Stimulated activated CD4-positive, alpha-beta T cell treated with anti-CD3 and anti-CD28 coated beads, Interleukin-12 subunit alpha, Interleukin-12 subunit beta, amount 100 ng/mL, for 48 hours (primary cell): Measurements from ENCODE around the gene ATF6B.

Experiments used
- DNase-seq, 3 donors: peaks; one replicate each; pipeline ENCODE4 v3.0.0-alpha.2; 2020; ENCODE audit warnings: low read depth in 2 of 3, low spot score in 1 of 3

ATF6B gene

DNA sequence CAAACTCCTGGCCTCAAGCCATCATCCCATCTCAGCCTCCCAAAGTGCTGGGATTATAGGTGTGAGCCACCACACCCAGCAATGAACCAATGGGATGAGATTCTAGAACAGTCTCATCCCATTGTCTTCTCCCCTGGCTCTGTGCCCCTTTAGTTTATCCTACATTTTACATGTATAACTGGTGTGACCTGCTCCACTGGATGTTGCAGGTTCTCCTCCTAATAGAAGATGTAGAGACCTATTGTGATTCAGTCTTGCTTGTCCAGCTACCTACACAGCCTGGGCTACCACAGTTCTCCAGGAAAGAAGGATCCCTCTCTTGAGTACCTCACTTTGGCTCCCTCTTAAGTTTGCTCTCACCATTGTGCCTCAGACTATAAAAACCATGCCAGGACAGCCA is 4.1 kb upstream of the ATF6B start:
- DNase-seq, result no peak

DNA sequence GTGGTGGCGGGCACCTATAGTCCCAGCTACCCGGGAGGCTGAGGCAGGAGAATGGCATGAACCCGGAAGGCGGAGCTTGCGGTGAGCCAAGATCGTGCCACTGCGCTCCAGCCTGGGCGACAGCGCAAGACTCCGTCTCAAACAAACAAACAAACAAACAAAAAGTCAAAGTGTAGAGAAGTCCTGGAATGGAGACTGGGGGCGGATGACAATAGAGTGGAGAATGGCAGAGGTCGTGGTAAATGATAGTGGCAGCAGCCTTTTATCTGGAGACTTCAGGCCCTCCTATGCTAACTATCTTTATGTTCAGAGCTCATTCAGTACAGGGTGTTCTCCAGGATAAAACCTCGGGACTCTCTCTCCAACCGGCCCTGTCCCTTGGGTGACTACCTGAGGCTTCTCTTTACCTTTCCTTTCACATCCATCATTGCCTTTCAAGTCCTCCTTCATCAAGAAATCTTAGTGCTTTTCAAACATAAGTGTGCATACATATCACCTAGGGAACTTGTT is 3.4 kb upstream of the ATF6B start:
- no peak for DNase-seq

DNA sequence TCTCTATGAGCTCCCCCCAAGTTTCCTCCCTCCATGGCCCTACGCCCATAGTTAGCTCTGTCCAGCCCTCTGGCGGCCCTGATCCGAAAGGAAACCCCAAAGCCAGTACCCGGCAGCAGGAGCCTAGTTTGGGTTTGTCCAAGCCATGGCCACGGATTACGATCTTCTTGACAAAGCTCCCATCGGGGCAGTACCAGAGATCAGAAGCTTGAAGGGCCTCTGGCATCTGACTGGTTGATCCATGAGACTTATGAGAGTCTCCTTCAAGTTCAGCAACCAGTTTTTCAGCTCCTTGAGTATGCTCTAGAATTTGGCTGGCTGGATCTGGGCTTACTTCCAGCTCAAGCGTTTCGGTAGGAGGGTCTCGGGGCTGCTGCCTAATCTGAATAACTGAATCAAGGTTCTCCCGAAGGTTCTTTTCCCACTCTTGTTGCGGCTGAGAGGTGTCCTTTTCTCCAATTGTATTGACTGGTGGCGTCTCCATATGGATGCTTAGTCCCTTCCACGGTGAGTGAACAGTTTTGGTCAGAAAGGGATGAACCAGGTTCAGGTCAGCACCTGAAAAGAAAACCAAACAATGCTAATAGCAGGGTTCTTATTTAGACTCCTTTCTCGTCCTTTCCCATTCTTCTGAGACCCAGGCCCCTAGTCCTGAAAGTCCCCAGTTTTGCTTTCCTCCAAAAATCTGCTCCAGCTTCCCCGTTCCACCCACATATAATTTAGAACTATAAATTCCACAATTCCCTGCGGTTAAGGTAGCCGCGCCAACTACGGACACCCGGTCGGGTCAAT is 1.4 kb upstream of the ATF6B start:
- DNase-seq, result no peak

DNA sequence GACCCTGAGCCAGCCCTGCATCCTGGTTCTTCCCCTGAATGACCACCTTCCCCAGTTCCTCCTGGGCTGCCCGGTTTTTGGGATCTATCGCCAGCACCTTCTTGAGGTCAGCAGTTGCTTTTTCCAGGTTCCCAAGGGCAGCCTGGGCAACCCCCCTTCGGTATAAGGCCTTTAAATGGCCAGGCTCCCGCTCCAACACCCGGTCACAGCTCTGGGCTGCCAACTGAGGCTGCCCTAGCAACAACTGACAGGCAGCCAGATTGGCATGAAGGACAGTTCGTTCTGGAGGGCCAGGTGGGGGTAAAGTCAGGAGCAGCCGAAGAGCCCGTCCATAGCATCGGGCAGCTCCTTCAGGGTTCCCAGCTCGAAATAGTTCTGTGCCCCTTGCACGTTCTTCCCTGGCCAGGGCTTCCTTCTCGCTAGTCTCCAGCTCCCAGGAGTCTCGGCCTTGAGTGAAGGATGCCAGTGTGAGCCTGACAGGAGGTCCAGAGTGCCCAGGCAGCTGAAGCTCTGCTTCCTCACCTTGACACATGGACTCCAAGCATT is 778 bp upstream of the ATF6B start:
- no peak for DNase-seq

DNA sequence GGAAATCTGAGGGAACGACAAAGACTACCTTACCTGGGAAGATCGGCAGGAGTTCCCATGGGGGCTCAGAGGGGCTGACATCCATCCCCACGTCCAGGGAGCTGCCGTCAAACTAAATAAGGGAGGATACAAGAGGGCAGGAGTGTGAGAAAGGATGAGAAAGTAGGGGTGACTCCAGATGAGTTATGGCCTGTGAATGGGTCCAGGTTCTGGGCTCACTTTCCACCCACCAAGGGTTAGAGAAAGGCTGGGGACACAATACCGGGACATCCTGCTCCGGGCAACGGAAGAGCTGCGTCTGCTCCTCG is 683 bp downstream of the ATF6B start:
- no peak for DNase-seq

DNA sequence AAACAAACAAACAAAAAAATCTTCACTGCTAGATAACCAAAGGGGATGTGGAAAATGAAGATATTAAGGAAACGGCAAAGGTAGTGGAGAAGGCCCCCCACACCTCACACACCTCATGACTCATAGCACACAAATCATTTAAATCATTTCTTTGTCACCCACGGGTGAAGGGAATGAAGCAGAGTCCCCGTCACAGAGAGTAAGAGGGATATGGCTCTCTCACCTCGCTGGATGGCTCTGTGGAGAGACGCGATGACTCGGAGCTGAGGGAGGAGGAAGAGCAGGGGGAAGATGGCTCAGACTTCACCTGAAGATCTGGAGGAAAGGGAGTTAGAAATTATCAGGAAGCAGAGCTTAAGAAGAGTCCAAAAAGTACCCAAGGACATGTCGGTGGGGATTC is 1.2 kb downstream of the ATF6B start:
- no peak for DNase-seq

DNA sequence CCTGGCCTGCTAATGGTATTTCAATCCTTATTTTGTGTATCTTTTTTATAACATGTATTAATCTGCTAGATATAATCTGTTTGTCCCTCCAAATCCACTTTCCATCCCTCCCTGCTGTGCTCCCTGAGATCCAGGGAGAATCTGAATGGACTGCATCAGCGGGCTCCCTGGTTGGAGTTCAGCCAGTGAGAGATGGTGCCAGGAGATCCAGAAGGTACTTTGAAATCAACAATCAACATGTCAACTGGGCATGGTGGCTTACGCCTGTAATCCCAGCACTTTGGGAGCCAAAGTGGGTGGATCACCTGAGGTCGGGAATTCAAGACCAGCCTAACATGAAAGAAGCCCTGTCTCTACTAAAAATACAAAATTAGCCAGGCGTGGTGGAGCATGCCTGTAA is 4.4 kb downstream of the ATF6B start:
- DNase-seq, result no peak

DNA sequence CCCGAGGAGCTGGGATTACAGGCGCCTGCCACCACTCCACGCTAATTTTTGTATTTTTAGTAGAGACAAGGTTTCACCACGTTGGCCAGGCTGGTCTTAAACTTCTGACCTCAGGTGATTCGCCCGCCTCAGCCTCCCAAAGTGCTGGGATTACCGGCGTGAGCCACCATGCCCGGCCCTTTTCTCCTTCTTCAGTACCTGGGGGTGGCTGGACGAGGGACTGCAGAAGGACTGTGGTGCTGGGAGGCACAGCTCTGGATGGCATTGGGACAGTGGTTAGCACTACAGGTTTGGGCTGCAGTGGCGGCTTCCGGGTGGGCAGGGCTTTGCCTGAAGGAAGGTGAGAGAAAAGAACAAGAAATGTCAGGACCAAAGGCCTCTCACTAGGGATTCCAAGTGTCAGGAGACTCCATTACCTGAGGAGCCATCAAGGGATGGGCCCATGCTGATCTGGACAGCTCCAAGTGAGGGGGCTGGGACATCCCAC is 7.4 kb downstream of the ATF6B start:
- DNase-seq, result no peak

DNA sequence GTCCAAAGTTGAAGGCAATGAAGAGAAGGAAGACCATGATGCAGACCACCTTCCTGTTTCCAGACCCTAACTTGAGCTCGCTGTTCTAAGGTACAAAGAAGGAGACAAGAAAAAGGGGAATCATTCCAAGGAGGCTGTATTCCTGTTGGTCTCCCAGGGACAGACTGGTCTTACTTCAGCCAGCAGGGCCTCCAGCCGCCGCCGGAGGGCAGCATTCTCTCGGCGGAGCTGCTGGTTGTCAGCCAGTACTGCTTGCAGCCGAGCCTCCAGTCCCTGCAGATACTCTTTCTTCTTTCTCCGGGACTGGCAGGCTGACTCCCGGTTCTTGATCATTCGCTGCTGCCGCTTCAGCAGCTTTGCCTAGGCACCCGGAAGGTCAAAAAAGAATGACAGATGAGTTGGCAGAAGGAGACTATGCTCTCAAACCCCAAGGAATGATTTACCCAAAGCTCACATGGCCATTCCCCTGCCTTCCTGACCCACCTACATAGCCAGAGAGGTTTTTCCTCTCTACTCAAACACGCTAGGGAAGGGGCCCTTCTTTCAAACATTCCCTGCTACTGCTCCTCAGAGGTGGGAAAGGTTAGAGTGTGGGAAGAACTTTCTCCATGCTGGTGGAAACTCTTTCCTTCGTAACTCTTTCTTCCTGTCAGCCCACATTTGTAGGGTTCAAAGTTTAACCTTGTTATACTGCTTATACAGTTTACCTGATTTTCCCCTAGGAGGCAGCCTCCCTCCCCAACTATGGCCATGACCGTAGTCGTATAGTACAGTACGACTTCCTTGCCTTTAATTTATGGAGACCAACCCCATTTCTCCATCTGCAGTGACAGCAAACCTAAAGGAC is 9.0 kb downstream of the ATF6B start:
- DNase-seq, result peak; percentile 45 to 58 (median 57)

DNA sequence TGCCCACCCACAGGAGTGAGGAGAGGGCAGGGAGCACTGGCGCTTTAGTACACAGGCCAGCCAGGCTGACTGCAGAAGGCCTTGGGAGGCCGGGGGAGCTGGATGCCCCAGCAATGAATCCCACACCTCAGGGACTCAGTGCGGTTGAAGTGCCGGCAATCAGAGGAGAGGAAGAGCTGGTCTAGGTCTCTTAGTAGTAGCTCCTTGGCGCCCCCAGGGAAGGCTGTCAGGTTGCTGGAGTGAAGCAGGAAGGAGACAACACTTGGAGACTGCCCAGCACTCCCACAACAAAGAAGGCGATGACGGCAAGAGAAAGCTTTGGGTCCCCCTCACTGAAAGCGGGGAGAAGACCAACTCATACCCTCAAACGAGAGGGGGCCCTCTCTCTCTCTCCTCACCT is 10.6 kb downstream of the ATF6B start:
- DNase-seq, result no peak

DNA sequence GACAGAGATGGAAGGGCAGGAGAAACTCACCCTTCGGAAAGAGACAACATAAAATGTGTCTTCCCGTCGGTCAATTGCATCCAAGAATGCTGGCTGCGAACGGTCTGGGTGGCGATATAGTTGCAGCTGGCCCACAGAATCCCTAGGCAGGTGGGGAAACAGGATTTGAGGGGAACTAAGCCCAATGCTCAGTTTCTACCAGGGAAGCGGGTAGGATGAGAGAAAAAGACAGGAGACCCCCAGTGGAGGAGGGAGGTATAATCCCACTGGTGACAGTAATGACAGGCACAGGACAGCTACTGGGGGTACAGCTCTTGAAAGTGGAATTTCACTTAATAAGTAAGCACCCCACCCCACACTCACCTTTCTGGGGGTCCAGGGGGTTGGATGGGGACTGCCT is 11.4 kb downstream of the ATF6B start:
- DNase-seq, result no peak

DNA sequence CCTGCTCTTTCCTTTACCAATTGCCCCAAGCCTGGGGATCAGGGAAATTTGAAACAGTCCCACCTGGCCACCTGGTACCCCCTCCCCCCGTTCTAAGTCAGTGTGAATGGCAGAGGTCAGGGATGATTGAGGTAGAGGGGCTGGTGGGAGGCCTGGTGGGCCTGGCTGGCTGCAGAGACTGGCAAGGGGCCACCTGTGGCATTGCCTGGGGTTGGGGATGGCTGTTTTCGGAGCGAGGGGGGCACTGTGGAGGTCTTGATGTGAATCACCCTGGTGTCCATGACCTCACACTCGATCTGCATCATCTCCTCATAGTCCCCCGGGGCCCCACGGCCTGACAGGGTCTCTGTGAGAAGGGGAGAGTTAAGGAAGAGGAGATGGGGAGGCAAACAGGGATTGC is 12.4 kb downstream of the ATF6B start:
- no peak for DNase-seq

DNA sequence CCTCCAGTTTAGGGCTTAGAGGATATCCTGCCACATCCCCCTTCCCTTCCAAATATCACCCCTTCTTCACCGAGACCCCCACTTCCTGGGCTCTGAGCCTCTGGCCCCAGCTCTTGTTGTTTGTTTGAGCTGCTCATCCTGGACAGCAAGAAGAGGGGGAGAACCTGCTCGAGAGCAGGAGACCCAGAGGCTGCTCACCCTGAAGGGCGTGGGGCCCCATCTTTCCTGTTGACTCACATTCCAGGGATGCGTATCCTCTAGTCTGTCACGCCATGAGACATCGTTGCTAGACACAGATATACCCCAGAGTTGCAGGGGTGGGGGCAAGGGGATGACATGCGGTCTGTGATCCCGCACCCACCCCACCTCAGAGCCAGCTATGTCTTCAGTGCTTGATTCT is 13.2 kb downstream of the ATF6B start:
- DNase-seq, result no peak

DNA sequence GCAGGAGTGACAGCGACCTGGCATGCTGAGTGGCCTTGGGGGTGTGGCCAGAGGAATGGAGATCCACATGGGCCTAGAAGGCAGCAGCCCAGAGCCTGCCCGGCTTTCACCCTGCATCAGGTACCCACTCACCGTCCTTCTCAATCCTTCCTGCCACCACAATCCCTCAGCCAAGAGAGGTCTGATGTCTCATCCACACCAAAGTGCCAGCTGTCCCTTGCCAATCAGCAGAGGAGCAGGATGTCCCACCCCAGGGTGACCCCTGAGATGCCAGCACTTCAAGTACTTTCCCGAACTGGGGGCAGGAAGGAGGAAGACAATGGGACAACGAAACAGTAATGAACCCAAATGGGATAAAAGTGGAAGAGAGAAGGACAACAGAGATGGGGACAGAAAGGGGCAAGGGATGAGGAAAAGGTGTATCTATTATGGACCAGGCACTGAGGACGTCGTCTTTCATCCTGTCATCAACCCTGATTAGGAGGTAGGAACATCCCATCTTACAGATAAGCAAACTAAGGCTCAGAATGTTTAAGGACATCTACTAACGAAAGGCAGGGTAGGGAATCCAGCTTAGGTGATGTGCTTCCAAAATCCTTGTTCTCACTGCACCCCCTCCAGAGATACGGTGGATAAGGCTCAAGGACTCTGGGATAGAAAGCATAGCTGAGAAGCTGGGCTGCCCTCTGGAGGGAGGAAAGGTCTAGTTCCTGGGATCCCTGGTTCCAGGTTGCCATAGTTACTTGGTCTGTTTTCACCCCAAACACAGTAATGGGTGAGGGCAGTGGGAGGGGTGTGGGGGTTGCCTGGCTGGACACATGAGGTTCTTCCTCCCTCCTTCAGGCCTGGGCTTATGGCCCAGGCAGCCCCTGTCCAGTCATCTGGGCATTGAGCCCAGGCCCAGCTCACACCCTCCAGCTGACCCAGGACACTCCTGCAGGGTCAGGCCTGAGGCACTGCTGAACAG is 14.4 kb downstream of the ATF6B start:
- no peak for DNase-seq

DNA sequence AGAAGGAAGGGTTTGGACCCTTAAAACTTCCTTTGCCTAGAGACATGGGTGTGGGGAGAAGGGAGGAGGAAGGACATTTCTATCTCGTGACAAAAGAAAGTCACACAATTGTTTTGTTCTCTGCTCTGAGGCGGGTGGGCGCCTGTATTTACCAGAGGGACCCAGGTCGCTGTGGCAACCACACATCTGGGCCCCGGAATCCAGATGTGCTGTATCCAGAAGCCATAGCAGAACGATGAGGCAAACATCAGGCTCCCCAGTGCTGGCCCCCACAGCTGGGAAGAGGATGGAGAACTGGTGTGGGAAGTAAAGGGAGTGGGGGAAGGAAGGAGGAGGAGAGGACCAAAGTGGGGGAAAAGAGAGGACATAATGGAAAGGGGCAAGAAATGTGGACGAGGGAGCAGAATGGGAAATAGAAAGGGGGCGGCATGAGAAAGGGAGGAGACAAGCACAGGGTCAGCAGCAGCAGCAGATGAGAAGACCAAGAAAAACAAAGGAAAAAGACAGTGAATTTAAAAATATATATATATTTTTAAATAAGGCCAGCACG is 15.5 kb downstream of the ATF6B start:
- DNase-seq, result no peak

DNA sequence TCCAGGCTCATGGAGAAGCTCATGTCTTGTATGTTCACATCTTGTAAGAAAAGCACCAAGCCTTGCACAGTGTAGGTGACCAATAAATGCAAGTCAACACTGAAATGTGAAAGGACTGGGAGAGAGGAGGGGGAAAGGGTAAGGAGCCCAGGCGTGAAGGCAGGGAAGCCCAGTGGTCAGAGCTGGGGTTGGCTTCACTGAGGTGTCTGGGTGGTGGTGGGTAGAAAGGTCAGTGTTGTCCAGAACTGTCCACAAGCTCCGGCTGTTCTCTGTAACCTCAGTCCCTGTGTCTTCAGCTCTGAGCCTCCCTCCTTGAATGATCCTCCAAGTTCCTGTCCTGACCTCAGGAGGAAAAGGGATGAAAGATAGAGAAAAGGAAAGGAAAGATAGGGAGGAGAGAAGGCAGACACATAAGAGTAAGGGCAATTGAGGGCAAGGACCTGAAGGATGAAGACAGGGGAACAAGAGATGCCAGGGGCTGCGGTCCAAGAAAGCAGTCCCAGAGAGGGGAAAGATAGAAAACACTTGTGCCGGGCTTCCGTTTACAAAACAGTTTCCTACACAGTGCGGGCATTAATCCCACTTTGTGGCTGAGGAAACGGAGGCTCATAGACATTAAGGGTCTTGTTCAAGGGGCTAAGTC is 16.5 kb downstream of the ATF6B start:
- no peak for DNase-seq

DNA sequence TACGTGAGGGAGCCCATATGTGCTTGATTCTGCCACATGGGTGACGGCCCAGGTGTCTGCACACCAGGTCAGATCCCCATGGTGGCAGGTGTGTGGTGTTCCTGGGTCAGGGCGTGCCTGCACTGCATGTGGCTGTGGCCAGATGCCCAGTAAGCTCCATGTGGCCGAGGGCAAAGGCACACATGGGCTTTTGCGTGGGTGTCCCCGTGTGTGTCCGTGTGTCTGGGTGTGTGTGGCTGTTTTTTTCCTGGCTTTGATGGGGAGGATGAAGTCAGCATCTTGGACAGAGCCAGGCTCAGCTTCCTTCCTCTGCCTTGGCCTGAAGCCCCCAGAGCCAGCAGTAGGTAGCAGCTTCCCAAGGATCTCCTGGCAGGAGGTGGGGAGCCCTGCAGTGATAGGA is 17.4 kb downstream of the ATF6B start:
- DNase-seq, result no peak

DNA sequence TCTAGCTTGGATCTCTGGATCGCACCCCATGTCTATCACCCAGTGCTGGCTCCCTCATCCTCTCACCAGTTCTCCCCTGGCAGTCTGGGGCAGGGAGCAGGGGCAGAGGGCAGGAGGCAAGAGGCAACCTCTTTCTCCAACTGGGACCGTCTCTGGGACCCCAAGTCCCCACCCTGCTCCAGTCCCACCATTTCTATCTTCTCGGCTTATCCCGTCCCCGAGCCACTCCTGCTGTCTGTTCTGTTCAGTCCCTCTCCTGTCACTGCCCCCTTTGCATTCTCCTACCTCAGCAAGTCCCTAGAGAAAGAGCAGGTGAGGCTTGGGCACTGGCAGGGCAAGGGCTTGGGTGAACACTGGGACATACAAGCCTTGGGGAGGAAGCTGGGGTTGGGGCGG is 18.3 kb downstream of the ATF6B start:
- no peak for DNase-seq

DNA sequence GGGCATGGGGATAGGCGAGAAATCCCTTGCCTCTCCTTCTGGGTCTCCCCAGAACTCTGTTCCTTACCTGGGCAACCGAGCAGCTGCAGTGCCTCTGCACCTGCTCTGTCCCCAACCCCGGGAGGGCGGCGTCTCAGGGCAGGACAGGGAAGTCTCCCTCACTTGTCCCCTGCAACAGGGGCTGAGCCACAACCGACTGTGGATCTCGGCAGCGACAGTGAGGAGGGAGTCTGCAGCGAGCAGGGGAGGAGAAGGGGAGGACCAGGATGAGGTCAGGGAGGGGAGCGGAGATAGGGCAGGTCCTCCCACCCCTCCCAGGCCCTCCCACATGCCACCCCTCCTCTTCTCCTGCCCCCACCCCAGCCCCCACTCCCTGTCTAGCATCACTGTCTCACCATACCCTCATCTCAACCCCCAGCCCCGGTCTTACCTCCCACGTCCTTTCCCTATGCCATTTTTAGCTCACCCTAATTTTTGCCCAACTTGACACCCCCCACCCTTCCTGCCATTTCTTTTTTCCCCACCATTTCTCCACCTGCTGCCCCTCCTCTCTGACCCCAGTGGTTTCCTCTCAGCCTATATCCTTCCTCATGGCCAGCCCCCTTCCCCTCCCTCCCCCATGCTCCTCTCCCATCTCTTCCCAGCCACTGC is 18.8 kb downstream of the ATF6B start, which contains the start of gene TNXB:
TNXB (minus strand) TSS at position 225 of the 651 bp plus-strand sequence. CDS start 11,140 bp downstream, outside the sequence.
- no peak for DNase-seq

DNA sequence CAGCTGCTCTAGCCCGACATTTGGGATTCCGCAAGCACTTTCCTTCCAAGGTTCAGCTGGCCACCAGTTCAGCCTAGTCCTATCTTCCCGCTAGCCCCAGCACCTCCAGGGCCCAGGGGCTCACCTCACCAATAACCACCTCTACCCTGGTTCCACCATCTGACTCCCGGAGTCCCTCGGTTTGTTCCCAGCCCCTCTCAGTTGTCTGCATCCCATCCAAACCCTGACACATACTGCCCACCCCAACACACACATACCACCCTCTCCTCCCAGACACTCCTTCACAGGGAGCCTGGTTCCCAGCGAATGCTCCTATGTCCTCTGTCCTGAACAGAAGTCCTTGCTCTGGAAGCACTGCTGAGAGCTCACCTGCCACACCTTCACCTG is 19.3 kb downstream of the ATF6B start:
- DNase-seq, result no peak
